A673 (cell line): Measurements from ENCODE around the gene PDE8B. TPM values are rescaled to one million over a fixed set of nuclear protein-coding genes. Genes with fewer than 3 reads are reported as not detected.

Source experiments
- BruUV-seq: library from RNA; stranded (reverse); fragments of 400-500 nt; replicated peaks from 2 replicates; lab custom pipeline; 2021; lab: Mats Ljungman, UMichigan
- CTCF ChIA-PET: fragments of 300-600 bp; sonication (Branson Sonifier 250); formaldehyde crosslinking; loops from one replicate; lab custom pipeline; 2022; ENCODE audit warnings: antibody characterized with exemption; lab: Charles Lee
- POLR2A ChIA-PET: fragments of 300-600 bp; sonication (Branson Sonifier 250); formaldehyde crosslinking; loops from one replicate; lab custom pipeline; 2022; ENCODE audit warnings: antibody characterized with exemption; ENCODE audit not compliant: low non-redundant PET; lab: Charles Lee
- DNase-seq: peaks from one replicate; pipeline ENCODE4 v3.0.0-alpha.2; 2015; ENCODE audit warnings: low spot score
- H3K27ac ChIP-seq: fragments of 200-600 bp; sonication (generic); 2 replicates; pipeline ENCODE4 v1.5.1; 2016; ENCODE audit warnings: mixed run types, low read depth, mild to moderate bottlenecking, mixed read lengths, antibody characterized with exemption, low read length; ENCODE audit not compliant: poor library complexity, severe bottlenecking
- H3K27me3 ChIP-seq: fragments of 200-600 bp; sonication (generic); replicated peaks from 2 replicates; pipeline ENCODE4 v1.6.1; 2017; ENCODE audit warnings: mixed run types, low read depth, mild to moderate bottlenecking, mixed read lengths, antibody characterized with exemption, low read length; ENCODE audit not compliant: insufficient read depth, poor library complexity
- H3K36me3 ChIP-seq: fragments of 200-600 bp; sonication (generic); 2 replicates; pipeline ENCODE4 v1.6.1; 2016; ENCODE audit warnings: mixed run types, mild to moderate bottlenecking, mixed read lengths, antibody characterized with exemption, low read length; ENCODE audit not compliant: insufficient read depth, poor library complexity, severe bottlenecking
- H3K4me1 ChIP-seq: fragments of 200-600 bp; sonication (generic); 2 replicates; pipeline ENCODE4 v1.6.1; 2017; ENCODE audit warnings: mixed run types, mild to moderate bottlenecking, mixed read lengths, antibody characterized with exemption, low read length; ENCODE audit not compliant: insufficient read depth, poor library complexity, severe bottlenecking
- H3K4me3 ChIP-seq: fragments of 200-600 bp; sonication (generic); 2 replicates; pipeline ENCODE4 v1.5.1; 2016; ENCODE audit warnings: low read depth, mixed run types, mild to moderate bottlenecking, mixed read lengths, low read length; ENCODE audit not compliant: poor library complexity, severe bottlenecking
- H3K9me3 ChIP-seq: fragments of 200-600 bp; sonication (generic); 2 replicates; pipeline ENCODE4 v1.6.1; 2016; ENCODE audit warnings: mixed run types, low read depth, mild to moderate bottlenecking, mixed read lengths, antibody characterized with exemption, low read length; ENCODE audit not compliant: poor library complexity, severe bottlenecking
- CTCF ChIP-seq: fragments of 300-800, 200-600 bp; sonication (generic); conservative IDR thresholded peaks from 2 replicates; pipeline ENCODE4 v1.5.1; 2017; ENCODE audit warnings: low read depth, mild to moderate bottlenecking, antibody characterized with exemption, low read length, moderate library complexity, mixed read lengths
- EZH2 ChIP-seq: fragments of 200-600 bp; sonication (generic); IDR thresholded peaks from 2 replicates; pipeline ENCODE4 v1.6.1; 2017; ENCODE audit warnings: borderline replicate concordance, low read depth, mild to moderate bottlenecking, mixed read lengths, antibody characterized with exemption, low read length; ENCODE audit not compliant: poor library complexity, severe bottlenecking
- intact Hi-C: fragments of 100-400 bp; cut with micrococcal nuclease; formaldehyde crosslinking; loops from one replicate; pipeline ENCODE4 v1.10.0; 2022; ENCODE audit not compliant: unreplicated experiment
- total RNA-seq: library from RNA; stranded (reverse); gene quantifications from 2 replicates; pipeline ENCODE4 v1.2.3, GENCODE V29; 2021

PDE8B gene
- total RNA-seq, 1 experiment from 2014 or later: 0.69 TPM

GRCh38 chr5:77319117-77319804, 108.8 kb downstream of the PDE8B start:
- Histone ChIP-seq H3K27ac (no peak overlapping the region), H3K27me3 (no peaks in the 10 kb centered on the region), H3K4me3 (no peak overlapping the region), H3K9me3 (no peaks in the 10 kb centered on the region), H3K36me3 (no peaks in the 10 kb centered on the region), H3K4me1 (no peaks in the 10 kb centered on the region)
- ChIA-PET CTCF (no interaction called here), POLR2A (no interaction called here)
- no TSS peak for BruUV-seq
- intact Hi-C loops: no loop called here
- TF ChIP-seq CTCF: no peak
- TF ChIP-seq EZH2: no peak
- DNase-seq: no peak

- no peak overlapping the region for H3K27ac ChIP-seq
- intact Hi-C loops: no loop called here
- no peak for DNase-seq
- H3K27me3 ChIP-seq: no peaks in the 10 kb centered on the region
- H3K4me1 ChIP-seq: no peaks in the 10 kb centered on the region
- CTCF ChIA-PET: no interaction called here
- no peak overlapping the region for H3K4me3 ChIP-seq
- no TSS peak for BruUV-seq
- H3K9me3 ChIP-seq: no peaks in the 10 kb centered on the region
- no peaks in the 10 kb centered on the region for H3K36me3 ChIP-seq
- POLR2A ChIA-PET: no interaction called here
- TF ChIP-seq EZH2: no peak
- no peak for TF ChIP-seq CTCF
Observed at GRCh38 chr5:77321793-77322394, 111.4 kb downstream of the PDE8B start.

- Histone ChIP-seq H3K27ac (no peak overlapping the region), H3K4me3 (no peak overlapping the region), H3K27me3 (no peaks in the 10 kb centered on the region), H3K4me1 (no peaks in the 10 kb centered on the region), H3K36me3 (no peaks in the 10 kb centered on the region), H3K9me3 (no peaks in the 10 kb centered on the region)
- no TSS peak for BruUV-seq
- no peak for DNase-seq
- TF ChIP-seq EZH2: no peak
- no peak for TF ChIP-seq CTCF
- intact Hi-C loops: no loop called here
- POLR2A ChIA-PET: no interaction called here
- CTCF ChIA-PET: no interaction called here
Observed at GRCh38 chr5:77322406-77322805, 111.9 kb downstream of the PDE8B start.
